Neural progenitor cell (in vitro differentiated cells): ENCODE measurements around the gene DDX4.

Experiments used
- CTCF ChIP-seq: fragments of 200-600 bp; sonication (generic); IDR thresholded peaks from 2 replicates; pipeline ENCODE4 v1.5.1; 2017; ENCODE audit warnings: antibody characterized with exemption, mild to moderate bottlenecking
- EZH2 ChIP-seq: fragments of 200-600 bp; sonication (generic); IDR thresholded peaks from 2 replicates; pipeline ENCODE4 v1.6.1; 2017; ENCODE audit warnings: antibody characterized with exemption, mild to moderate bottlenecking, moderate library complexity
- EZH2phosphoT487 ChIP-seq: fragments of 200-600 bp; sonication (generic); IDR thresholded peaks from 2 replicates; pipeline ENCODE4 v1.6.1; 2017; ENCODE audit warnings: antibody characterized with exemption

DNA sequence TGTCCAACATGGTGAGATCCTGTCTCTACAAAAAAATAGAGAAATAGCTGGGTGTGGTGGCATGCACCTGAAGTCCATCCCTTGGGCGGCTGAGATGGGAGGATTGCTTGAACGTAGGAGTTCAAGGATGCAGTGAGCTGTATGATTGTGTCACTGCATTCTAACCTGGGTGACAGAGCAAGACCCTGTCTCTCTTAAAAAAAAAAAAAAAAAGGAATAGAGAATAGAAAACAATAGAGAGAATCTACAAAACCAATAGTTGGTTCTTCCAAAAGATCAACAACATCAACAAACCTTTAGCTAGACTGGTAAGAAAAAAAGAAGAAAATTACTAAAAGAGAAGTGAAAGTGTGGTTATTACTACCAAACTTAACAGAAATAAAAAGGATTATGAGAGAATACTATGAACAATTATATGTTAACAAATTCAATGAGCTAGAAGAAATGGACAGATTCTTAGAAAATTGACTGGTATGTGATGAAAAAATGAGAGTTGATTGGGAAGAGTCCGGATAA, 17.6 kb upstream of the DDX4 start:
- TF ChIP-seq EZH2 (no peak), CTCF (no peak), EZH2phosphoT487 (no peak)
